ENCODE measurements around the gene BOC. TPM values are rescaled to one million over a fixed set of nuclear protein-coding genes. Genes with fewer than 3 reads are reported as not detected.

BOC gene
- total and polyA plus RNA-seq, 2 donors (not counting 1 experiment from before 2014, with no cell fraction given) = 2.1 to 4.2 TPM

DNA sequence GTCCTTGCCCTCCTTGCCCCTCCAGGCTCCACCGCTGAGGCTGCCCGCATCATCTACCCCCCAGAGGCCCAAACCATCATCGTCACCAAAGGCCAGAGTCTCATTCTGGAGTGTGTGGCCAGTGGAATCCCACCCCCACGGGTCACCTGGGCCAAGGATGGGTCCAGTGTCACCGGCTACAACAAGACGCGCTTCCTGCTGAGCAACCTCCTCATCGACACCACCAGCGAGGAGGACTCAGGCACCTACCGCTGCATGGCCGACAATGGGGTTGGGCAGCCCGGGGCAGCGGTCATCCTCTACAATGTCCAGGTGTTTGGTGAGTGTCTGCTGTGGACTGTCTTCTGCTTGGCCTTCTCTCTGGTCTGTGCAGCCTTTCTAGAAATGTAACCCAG lies 61.0 kb downstream of the BOC start:
- H3K4me3 ChIP-seq (replicated peaks in 1 of 4; ENCODE audit: control extremely low read depth in 1 of 4, insufficient read depth in 1 of 4, low read depth in 3 of 4, low read length in 4 of 4) = no peak overlapping the region

DNA sequence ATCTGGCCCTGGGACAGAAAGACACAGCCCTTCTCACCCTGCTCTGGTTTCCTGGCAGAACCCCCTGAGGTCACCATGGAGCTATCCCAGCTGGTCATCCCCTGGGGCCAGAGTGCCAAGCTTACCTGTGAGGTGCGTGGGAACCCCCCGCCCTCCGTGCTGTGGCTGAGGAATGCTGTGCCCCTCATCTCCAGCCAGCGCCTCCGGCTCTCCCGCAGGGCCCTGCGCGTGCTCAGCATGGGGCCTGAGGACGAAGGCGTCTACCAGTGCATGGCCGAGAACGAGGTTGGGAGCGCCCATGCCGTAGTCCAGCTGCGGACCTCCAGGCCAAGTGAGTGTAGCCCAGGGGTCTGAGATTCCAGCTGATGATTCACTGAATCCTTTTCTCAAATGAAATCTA lies 61.7 kb downstream of the BOC start:
- H3K27ac ChIP-seq (ENCODE audit: insufficient read depth, low read length) = no peak overlapping the region
- H3K4me3 ChIP-seq (replicated peaks in 1 of 4; ENCODE audit: control extremely low read depth in 1 of 4, insufficient read depth in 1 of 4, low read depth in 3 of 4, low read length in 4 of 4) = no peak overlapping the region
- no peaks in the 10 kb centered on the region for H3K79me2 ChIP-seq (ENCODE audit: control insufficient read depth, insufficient read depth, low read length)
- no peaks in the 10 kb centered on the region for H3K9me3 ChIP-seq (ENCODE audit: control insufficient read depth, insufficient read depth, low read depth, low read length)
- no peak for DNase-seq (ENCODE audit: low read depth in 2 of 2)
- H3K4me2 ChIP-seq (ENCODE audit: extremely low read depth, insufficient read depth, low read length) = no peak overlapping the region
- peaks cover 6% of the 10 kb centered on the region for H3K4me1 ChIP-seq (ENCODE audit: control insufficient read depth, extremely low read depth, insufficient read depth, low read length)
- no peak for TF ChIP-seq EZH2 (IDR thresholded peaks at IDR 0.05; ENCODE audit: low read length, missing control alignments)
- TF ChIP-seq, protein P1, sequence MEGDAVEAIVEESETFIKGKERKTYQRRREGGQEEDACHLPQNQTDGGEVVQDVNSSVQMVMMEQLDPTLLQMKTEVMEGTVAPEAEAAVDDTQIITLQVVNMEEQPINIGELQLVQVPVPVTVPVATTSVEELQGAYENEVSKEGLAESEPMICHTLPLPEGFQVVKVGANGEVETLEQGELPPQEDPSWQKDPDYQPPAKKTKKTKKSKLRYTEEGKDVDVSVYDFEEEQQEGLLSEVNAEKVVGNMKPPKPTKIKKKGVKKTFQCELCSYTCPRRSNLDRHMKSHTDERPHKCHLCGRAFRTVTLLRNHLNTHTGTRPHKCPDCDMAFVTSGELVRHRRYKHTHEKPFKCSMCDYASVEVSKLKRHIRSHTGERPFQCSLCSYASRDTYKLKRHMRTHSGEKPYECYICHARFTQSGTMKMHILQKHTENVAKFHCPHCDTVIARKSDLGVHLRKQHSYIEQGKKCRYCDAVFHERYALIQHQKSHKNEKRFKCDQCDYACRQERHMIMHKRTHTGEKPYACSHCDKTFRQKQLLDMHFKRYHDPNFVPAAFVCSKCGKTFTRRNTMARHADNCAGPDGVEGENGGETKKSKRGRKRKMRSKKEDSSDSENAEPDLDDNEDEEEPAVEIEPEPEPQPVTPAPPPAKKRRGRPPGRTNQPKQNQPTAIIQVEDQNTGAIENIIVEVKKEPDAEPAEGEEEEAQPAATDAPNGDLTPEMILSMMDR (conservative IDR thresholded peaks at IDR 0.05 in 1 of 2, IDR thresholded peaks at IDR 0.05 in 1 of 2; ENCODE audit: low read depth in 1 of 2, low read length in 2 of 2) = no peak
- no peak overlapping the region for H2AFZ ChIP-seq (ENCODE audit: low read length)
- no peaks in the 10 kb centered on the region for H3K27me3 ChIP-seq (ENCODE audit: control insufficient read depth, insufficient read depth, low read length)
- no peaks in the 10 kb centered on the region for H4K20me1 ChIP-seq (ENCODE audit: control insufficient read depth, extremely low read depth, insufficient read depth, low read length)
- H3K9ac ChIP-seq (ENCODE audit: insufficient read depth, low read length) = no peak overlapping the region
- H3K36me3 ChIP-seq (ENCODE audit: control insufficient read depth, insufficient read depth, low read length) = no peaks in the 10 kb centered on the region

More for the DNA sequence above, 61.0 kb downstream of the BOC start:
- TF ChIP-seq, protein P1 (conservative IDR thresholded peaks at IDR 0.05 in 1 of 2, IDR thresholded peaks at IDR 0.05 in 1 of 2; ENCODE audit: low read depth in 1 of 2, low read length in 2 of 2) = no peak
- TF ChIP-seq EZH2 (IDR thresholded peaks at IDR 0.05; ENCODE audit: low read length, missing control alignments) = no peak
- H3K27ac ChIP-seq (ENCODE audit: insufficient read depth, low read length) = no peak overlapping the region
- no peak overlapping the region for H3K4me2 ChIP-seq (ENCODE audit: extremely low read depth, insufficient read depth, low read length)
- no peak overlapping the region for H2AFZ ChIP-seq (ENCODE audit: low read length)
- no peak overlapping the region for H3K9ac ChIP-seq (ENCODE audit: insufficient read depth, low read length)
- no peaks in the 10 kb centered on the region for H4K20me1 ChIP-seq (ENCODE audit: control insufficient read depth, extremely low read depth, insufficient read depth, low read length)
- no peaks in the 10 kb centered on the region for H3K79me2 ChIP-seq (ENCODE audit: control insufficient read depth, insufficient read depth, low read length)
- no peaks in the 10 kb centered on the region for H3K27me3 ChIP-seq (ENCODE audit: control insufficient read depth, insufficient read depth, low read length)
- H3K36me3 ChIP-seq (ENCODE audit: control insufficient read depth, insufficient read depth, low read length) = no peaks in the 10 kb centered on the region
- DNase-seq (ENCODE audit: low read depth in 2 of 2) = no peak
- peaks cover 6% of the 10 kb centered on the region for H3K4me1 ChIP-seq (ENCODE audit: control insufficient read depth, extremely low read depth, insufficient read depth, low read length)
- no peaks in the 10 kb centered on the region for H3K9me3 ChIP-seq (ENCODE audit: control insufficient read depth, insufficient read depth, low read depth, low read length)

DNA sequence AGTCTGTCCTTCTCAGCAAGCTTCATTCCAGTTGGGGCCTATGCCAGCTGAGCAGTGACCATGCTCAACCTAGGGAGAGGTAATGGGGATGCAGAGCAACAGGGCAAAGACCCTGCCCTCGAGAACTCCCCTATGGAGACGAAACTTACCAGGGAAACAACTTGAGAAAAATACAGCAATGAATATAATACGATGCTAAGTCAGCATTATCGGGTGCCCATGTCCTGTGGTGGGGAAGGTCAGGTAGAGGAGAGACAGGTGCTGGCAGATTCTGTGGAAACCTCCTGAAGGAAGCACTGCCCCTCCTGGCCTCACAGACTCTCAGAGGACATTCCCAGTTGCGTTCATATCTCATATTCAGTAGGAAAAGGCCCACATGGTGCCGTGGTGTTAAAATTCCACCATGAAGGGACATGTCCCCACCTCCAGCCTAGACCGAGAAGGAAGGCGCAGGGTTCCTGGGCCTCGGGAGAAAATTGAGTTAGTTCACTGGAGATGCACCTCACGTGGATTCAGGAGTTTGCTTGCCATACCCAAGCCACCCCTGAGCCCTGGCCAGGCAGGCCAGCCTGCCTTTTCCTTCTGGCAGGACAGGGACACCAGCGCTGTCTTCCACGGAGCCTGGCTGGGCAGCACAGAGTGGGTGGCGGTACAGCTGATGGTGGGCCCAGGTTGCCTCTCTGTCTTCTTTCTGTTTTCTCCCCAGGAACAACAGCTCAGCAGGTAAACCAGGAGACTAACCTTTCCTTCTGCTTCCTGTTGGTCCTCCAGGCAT lies 62.4 kb downstream of the BOC start:
- TF ChIP-seq EZH2 (IDR thresholded peaks at IDR 0.05; ENCODE audit: low read length, missing control alignments) = no peak
- TF ChIP-seq, protein P1 (conservative IDR thresholded peaks at IDR 0.05 in 1 of 2, IDR thresholded peaks at IDR 0.05 in 1 of 2; ENCODE audit: low read depth in 1 of 2, low read length in 2 of 2) = no peak
- no peaks in the 10 kb centered on the region for H3K36me3 ChIP-seq (ENCODE audit: control insufficient read depth, insufficient read depth, low read length)
- no peak overlapping the region for H2AFZ ChIP-seq (ENCODE audit: low read length)
- no peaks in the 10 kb centered on the region for H3K79me2 ChIP-seq (ENCODE audit: control insufficient read depth, insufficient read depth, low read length)
- no peak overlapping the region for H3K27ac ChIP-seq (ENCODE audit: insufficient read depth, low read length)
- no peaks in the 10 kb centered on the region for H4K20me1 ChIP-seq (ENCODE audit: control insufficient read depth, extremely low read depth, insufficient read depth, low read length)
- no peak overlapping the region for H3K9ac ChIP-seq (ENCODE audit: insufficient read depth, low read length)
- peaks cover 6% of the 10 kb centered on the region for H3K4me1 ChIP-seq (ENCODE audit: control insufficient read depth, extremely low read depth, insufficient read depth, low read length)
- no peaks in the 10 kb centered on the region for H3K27me3 ChIP-seq (ENCODE audit: control insufficient read depth, insufficient read depth, low read length)
- no peak overlapping the region for H3K4me2 ChIP-seq (ENCODE audit: extremely low read depth, insufficient read depth, low read length)
- no peaks in the 10 kb centered on the region for H3K9me3 ChIP-seq (ENCODE audit: control insufficient read depth, insufficient read depth, low read depth, low read length)
- no peak for DNase-seq (ENCODE audit: low read depth in 2 of 2)
- no peak overlapping the region for H3K4me3 ChIP-seq (replicated peaks in 1 of 4; ENCODE audit: control extremely low read depth in 1 of 4, insufficient read depth in 1 of 4, low read depth in 3 of 4, low read length in 4 of 4)

Measured in fibroblast of lung (primary cell).